GM20000 (cell line): ENCODE data around the gene TNIK.

Source experiments
- DNase-seq: peaks from one replicate; pipeline ENCODE4 v3.0.0; 2012; ENCODE audit warnings: low spot score
- TF ChIP-seq, protein P1 (sequence below): IDR thresholded peaks from 2 replicates; pipeline ENCODE4 v1.5.1; 2012; ENCODE audit warnings: mild to moderate bottlenecking, control low read depth; ENCODE audit errors: extremely low read depth, missing control alignments

The TNIK gene

DNA sequence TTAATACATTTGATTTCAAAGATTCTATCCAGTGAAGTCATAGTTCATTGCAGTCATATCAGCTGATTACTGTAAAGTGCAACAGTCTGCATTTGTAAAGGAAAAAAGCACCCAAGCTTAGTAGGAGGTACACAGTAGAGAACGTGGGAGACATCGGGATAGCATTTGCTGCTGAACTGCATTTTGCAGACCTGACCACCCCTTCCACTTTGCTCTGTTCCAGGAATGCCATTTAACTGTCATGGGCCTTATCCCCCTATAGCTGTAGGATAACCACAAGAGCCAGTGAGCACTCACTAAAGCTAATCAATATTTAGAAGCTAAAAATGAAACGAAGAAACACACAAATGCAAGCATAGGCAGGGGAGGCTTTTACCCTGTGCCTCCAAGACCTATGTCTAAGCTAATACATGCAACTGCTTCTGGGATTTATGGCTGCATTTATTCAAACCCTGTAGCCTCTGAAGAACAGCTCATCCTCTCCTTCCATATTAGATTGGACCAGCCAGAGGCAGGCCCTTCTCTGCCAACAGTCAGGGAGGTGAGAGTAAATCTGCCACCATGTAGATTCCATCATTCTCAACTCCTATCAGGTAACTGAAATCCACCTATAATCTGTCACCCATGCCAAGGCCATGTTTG lies 23.0 kb downstream of the TNIK start:
- no peak for DNase-seq

DNA sequence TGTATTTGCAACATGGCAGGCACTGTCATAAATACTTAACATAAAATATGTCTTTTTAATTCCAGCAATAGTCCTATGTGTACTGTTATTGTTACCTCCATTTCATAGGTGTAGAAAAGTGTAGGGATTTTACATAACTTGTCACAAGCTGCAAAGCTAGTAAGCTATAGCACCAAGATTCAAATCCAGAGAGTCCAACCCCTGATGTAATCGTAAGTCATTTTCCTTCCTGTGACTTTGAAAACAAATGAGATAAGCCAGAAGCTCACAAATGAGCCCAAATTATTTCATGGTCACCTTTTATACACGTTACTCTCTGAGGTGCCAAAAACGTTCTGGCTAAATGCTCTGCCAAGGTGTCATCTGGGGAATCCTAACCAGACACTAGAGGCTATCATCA lies 23.8 kb downstream of the TNIK start:
- DNase-seq, result no peak
- TF ChIP-seq, protein P1, sequence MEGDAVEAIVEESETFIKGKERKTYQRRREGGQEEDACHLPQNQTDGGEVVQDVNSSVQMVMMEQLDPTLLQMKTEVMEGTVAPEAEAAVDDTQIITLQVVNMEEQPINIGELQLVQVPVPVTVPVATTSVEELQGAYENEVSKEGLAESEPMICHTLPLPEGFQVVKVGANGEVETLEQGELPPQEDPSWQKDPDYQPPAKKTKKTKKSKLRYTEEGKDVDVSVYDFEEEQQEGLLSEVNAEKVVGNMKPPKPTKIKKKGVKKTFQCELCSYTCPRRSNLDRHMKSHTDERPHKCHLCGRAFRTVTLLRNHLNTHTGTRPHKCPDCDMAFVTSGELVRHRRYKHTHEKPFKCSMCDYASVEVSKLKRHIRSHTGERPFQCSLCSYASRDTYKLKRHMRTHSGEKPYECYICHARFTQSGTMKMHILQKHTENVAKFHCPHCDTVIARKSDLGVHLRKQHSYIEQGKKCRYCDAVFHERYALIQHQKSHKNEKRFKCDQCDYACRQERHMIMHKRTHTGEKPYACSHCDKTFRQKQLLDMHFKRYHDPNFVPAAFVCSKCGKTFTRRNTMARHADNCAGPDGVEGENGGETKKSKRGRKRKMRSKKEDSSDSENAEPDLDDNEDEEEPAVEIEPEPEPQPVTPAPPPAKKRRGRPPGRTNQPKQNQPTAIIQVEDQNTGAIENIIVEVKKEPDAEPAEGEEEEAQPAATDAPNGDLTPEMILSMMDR, result no peak

More for the DNA sequence above, 23.0 kb downstream of the TNIK start:
- TF ChIP-seq, protein P1, result no peak

DNA sequence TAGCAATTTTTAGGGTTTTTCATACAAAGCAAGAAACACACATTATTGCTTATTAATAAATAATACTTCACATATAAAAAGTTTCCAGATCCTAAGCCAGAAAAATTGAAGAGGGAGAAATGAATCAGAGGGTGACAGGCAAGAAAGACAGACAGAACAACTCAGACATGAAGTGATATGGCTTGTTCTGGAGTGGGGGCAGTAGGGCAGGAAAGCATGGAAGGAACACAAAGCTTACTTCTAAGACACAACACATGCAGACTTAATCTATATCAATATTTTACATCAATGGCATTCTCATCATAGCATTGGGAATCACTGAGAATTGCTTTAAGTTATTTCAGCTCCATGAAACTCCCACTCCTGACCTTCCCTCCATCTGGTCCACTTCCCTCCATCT lies 24.4 kb downstream of the TNIK start:
- TF ChIP-seq, protein P1, result no peak
- DNase-seq, result no peak

DNA sequence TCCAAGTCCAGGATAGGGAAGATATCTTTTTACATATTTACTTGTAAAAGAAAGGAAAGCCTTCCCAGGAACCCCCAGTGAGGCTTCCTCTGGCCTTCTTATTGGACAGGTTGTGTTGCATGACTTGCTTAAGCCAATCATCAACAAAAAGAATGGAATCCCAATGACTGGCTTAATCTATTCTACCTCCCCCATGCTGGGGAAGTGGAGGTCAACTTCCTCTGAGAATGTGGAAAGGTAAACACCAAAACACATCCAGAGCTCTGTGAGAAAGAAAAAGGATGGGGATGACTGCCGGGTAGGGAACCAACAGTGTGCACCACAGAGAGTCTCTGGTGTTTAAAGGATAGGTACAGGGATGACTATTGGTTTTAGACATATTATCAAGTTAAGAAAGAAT lies 25.1 kb downstream of the TNIK start:
- TF ChIP-seq, protein P1, result no peak
- no peak for DNase-seq

DNA sequence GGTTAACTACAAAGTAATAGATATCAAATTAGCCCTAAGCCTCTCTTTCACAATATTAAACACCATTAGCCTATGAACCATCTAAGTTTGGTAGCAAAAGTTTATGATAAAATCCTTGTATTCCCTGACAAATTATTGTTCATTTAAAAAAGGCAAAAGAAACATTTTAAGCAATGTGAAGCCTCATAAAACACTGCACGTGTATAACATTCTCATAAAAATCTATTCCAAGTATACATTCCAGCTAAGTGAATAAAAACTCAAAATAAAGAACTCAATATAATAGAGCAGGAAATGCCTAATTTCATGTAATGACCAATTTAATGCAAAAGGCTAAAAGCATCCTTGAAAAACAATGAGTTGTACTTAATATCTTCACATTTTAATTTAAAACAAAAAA lies 27.7 kb downstream of the TNIK start:
- DNase-seq, result no peak
- TF ChIP-seq, protein P1, result no peak

GRCh38 chr3:171431550-171431949 lies 28.7 kb downstream of the TNIK start:
- no peak for DNase-seq
- TF ChIP-seq, protein P1, result no peak

- DNase-seq, result no peak
- TF ChIP-seq, protein P1, result no peak
Measured at GRCh38 chr3:171430530-171430929, 29.7 kb downstream of the TNIK start.
